Measurements from ENCODE around the gene TRPM3. TPM values are rescaled to one million over a fixed set of nuclear protein-coding genes. Genes with fewer than 3 reads are reported as not detected.

Gene TRPM3
- total and polyA plus RNA-seq, 4 donors: 0.07 to 0.89 (median 0.67) TPM

- no peak overlapping the region for H3K27ac ChIP-seq (ENCODE audit: low read depth in 1 of 2, low read length in 2 of 2)
- 88% methylated on average over 6 of the region's 6 CpGs for WGBS
- H3K4me1 ChIP-seq (ENCODE audit: control insufficient read depth in 4 of 4, insufficient read depth in 4 of 4, low read length in 3 of 4): no peaks in the 10 kb centered on the region
- H3K36me3 ChIP-seq (ENCODE audit: control insufficient read depth in 4 of 4, insufficient read depth in 3 of 4, low read depth in 1 of 4, low read length in 3 of 4): no peaks in the 10 kb centered on the region
- no peak for TF ChIP-seq SP1 (IDR thresholded peaks at IDR 0.05)
- no peak for TF ChIP-seq NR2F2 (IDR thresholded peaks at IDR 0.05)
- no peak for TF ChIP-seq REST (IDR thresholded peaks at IDR 0.05)
- TF ChIP-seq HNF4A (conservative IDR thresholded peaks at IDR 0.05): no peak
- no peak for TF ChIP-seq ZBTB33 (IDR thresholded peaks at IDR 0.05)
- TF ChIP-seq GABPA (IDR thresholded peaks at IDR 0.05 in 1 of 2, conservative IDR thresholded peaks at IDR 0.05 in 1 of 2): no peak
- TF ChIP-seq MAX (IDR thresholded peaks at IDR 0.05): no peak
- TF ChIP-seq RXRA (IDR thresholded peaks at IDR 0.05): no peak
- TF ChIP-seq TAF1 (conservative IDR thresholded peaks at IDR 0.05): no peak
- TF ChIP-seq FOXA2 (IDR thresholded peaks at IDR 0.05): no peak
- no peak for TF ChIP-seq FOXA1 (IDR thresholded peaks at IDR 0.05)
- TF ChIP-seq HNF4G (IDR thresholded peaks at IDR 0.05): no peak
- TF ChIP-seq EGR1 (IDR thresholded peaks at IDR 0.05; ENCODE audit: low read depth in 2 of 2): no peak
- TF ChIP-seq JUND (IDR thresholded peaks at IDR 0.05): no peak
- TF ChIP-seq RAD21 (IDR thresholded peaks at IDR 0.05): no peak
- TF ChIP-seq ATF3 (IDR thresholded peaks at IDR 0.05): no peak
- TF ChIP-seq CTCF (IDR thresholded peaks at IDR 0.05; ENCODE audit: low read depth, low read length, missing input control): no peak
- no peak for DNase-seq (ENCODE audit: low spot score)
- no peaks in the 10 kb centered on the region for H3K9me3 ChIP-seq (ENCODE audit: control insufficient read depth in 4 of 4, low read length in 3 of 4)
- no peak overlapping the region for H3K4me3 ChIP-seq (ENCODE audit: low read depth in 1 of 3, low read length in 3 of 3)
- no peak overlapping the region for H3K9ac ChIP-seq (ENCODE audit: low read depth in 1 of 2, low read length in 2 of 2)
- H3K27me3 ChIP-seq (ENCODE audit: control insufficient read depth in 4 of 4, insufficient read depth in 4 of 4, low read length in 3 of 4): no peaks in the 10 kb centered on the region
Observed at GRCh38 chr9:71025201-71025600, 96.2 kb downstream of the TRPM3 start.

GRCh38 chr9:71010258-71010657 is 111.2 kb downstream of the TRPM3 start:
- Histone ChIP-seq H3K4me3 (ENCODE audit: low read depth in 1 of 3, low read length in 3 of 3) (no peak overlapping the region), H3K9ac (ENCODE audit: low read depth in 1 of 2, low read length in 2 of 2) (no peak overlapping the region), H3K36me3 (ENCODE audit: control insufficient read depth in 4 of 4, insufficient read depth in 3 of 4, low read depth in 1 of 4, low read length in 3 of 4) (no peaks in the 10 kb centered on the region), H3K4me1 (ENCODE audit: control insufficient read depth in 4 of 4, insufficient read depth in 4 of 4, low read length in 3 of 4) (no peaks in the 10 kb centered on the region), H3K27me3 (ENCODE audit: control insufficient read depth in 4 of 4, insufficient read depth in 4 of 4, low read length in 3 of 4) (no peaks in the 10 kb centered on the region), H3K9me3 (ENCODE audit: control insufficient read depth in 4 of 4, low read length in 3 of 4) (peaks cover 0 to 4% (median under 1%) of the 10 kb centered on the region in 4 donors), H3K27ac (ENCODE audit: low read depth in 1 of 2, low read length in 2 of 2) (no peak overlapping the region)
- no peak for DNase-seq (ENCODE audit: low spot score)
- no peak for TF ChIP-seq ATF3 (IDR thresholded peaks at IDR 0.05)
- no peak for TF ChIP-seq TAF1 (conservative IDR thresholded peaks at IDR 0.05)
- TF ChIP-seq SP1 (IDR thresholded peaks at IDR 0.05): no peak
- no peak for TF ChIP-seq JUND (IDR thresholded peaks at IDR 0.05)
- TF ChIP-seq EGR1 (IDR thresholded peaks at IDR 0.05; ENCODE audit: low read depth in 2 of 2): no peak
- WGBS: 91% methylated on average over 3 of the region's 3 CpGs

Measured in liver (tissue), 9 donors.